KOPT-K1 (cell line): ENCODE results near the gene ANAPC13.

ENCODE experiments used
- H3K27ac ChIP-seq: fragments of 200-600 bp; sonication (generic); 2 replicates; pipeline ENCODE4 v1.5.1; 2016; ENCODE audit warnings: antibody characterized with exemption, mild to moderate bottlenecking, low read depth, low read length; ENCODE audit not compliant: poor library complexity, severe bottlenecking
- H3K36me3 ChIP-seq: fragments of 200-600 bp; sonication (generic); 2 replicates; pipeline ENCODE4 v1.5.1; 2017; ENCODE audit warnings: antibody characterized with exemption, mild to moderate bottlenecking, low read length, moderate library complexity; ENCODE audit not compliant: insufficient read depth
- H3K9me3 ChIP-seq: fragments of 200-600 bp; sonication (generic); 2 replicates; pipeline ENCODE4 v1.5.1; 2017; ENCODE audit warnings: antibody characterized with exemption, low read length, mild to moderate bottlenecking; ENCODE audit not compliant: insufficient read depth, poor library complexity, severe bottlenecking

ANAPC13 gene

GRCh38 chr3:134448664-134449063, 37.1 kb downstream of the ANAPC13 start:
- Histone ChIP-seq H3K36me3 (no peaks in the 10 kb centered on the region), H3K27ac (no peak overlapping the region), H3K9me3 (peaks cover 19% of the 10 kb centered on the region)

GRCh38 chr3:134447351-134447750, 38.4 kb downstream of the ANAPC13 start:
- no peak overlapping the region for H3K27ac ChIP-seq
- peaks cover 19% of the 10 kb centered on the region for H3K9me3 ChIP-seq
- H3K36me3 ChIP-seq, result no peaks in the 10 kb centered on the region

GRCh38 chr3:134446800-134447199, 39.0 kb downstream of the ANAPC13 start:
- peaks cover 19% of the 10 kb centered on the region for H3K9me3 ChIP-seq
- no peaks in the 10 kb centered on the region for H3K36me3 ChIP-seq
- H3K27ac ChIP-seq, result no peak overlapping the region

GRCh38 chr3:134445636-134446035, 40.1 kb downstream of the ANAPC13 start:
- no peak overlapping the region for H3K27ac ChIP-seq
- no peaks in the 10 kb centered on the region for H3K36me3 ChIP-seq
- peaks cover 19% of the 10 kb centered on the region for H3K9me3 ChIP-seq

GRCh38 chr3:134445095-134445494, 40.7 kb downstream of the ANAPC13 start:
- no peaks in the 10 kb centered on the region for H3K36me3 ChIP-seq
- no peak overlapping the region for H3K27ac ChIP-seq
- H3K9me3 ChIP-seq, result peaks cover 19% of the 10 kb centered on the region

- Histone ChIP-seq H3K27ac (no peak overlapping the region), H3K9me3 (peaks cover 19% of the 10 kb centered on the region), H3K36me3 (no peaks in the 10 kb centered on the region)
Measured at GRCh38 chr3:134441821-134442220, 44.0 kb downstream of the ANAPC13 start.

GRCh38 chr3:134441321-134441720, 44.5 kb downstream of the ANAPC13 start:
- Histone ChIP-seq H3K27ac (no peak overlapping the region), H3K9me3 (peaks cover 18% of the 10 kb centered on the region), H3K36me3 (no peaks in the 10 kb centered on the region)

- no peak overlapping the region for H3K27ac ChIP-seq
Measured at GRCh38 chr3:134437211-134437752, 48.5 kb downstream of the ANAPC13 start.

GRCh38 chr3:134432236-134432635, 53.5 kb downstream of the ANAPC13 start:
- no peak overlapping the region for H3K27ac ChIP-seq
- H3K36me3 ChIP-seq, result no peaks in the 10 kb centered on the region
- no peaks in the 10 kb centered on the region for H3K9me3 ChIP-seq

More at GRCh38 chr3:134437211-134437752, 48.5 kb downstream of the ANAPC13 start:
- H3K36me3 ChIP-seq, result no peaks in the 10 kb centered on the region
- no peaks in the 10 kb centered on the region for H3K9me3 ChIP-seq

- no peak overlapping the region for H3K27ac ChIP-seq
- no peaks in the 10 kb centered on the region for H3K9me3 ChIP-seq
- no peaks in the 10 kb centered on the region for H3K36me3 ChIP-seq
Measured at GRCh38 chr3:134430950-134431445, 54.8 kb downstream of the ANAPC13 start.

- H3K36me3 ChIP-seq, result no peaks in the 10 kb centered on the region
- no peaks in the 10 kb centered on the region for H3K9me3 ChIP-seq
- H3K27ac ChIP-seq, result no peak overlapping the region
Measured at GRCh38 chr3:134430174-134430573, 55.6 kb downstream of the ANAPC13 start.

GRCh38 chr3:134428401-134428800, 57.4 kb downstream of the ANAPC13 start:
- no peaks in the 10 kb centered on the region for H3K36me3 ChIP-seq
- H3K27ac ChIP-seq, result no peak overlapping the region
- no peaks in the 10 kb centered on the region for H3K9me3 ChIP-seq
